GM23248 (cell line): ENCODE measurements around the gene PDSS2. TPM values are rescaled to one million over a fixed set of nuclear protein-coding genes. Genes with fewer than 3 reads are reported as not detected.

Experiments used
- DNase-seq: peaks from one replicate; pipeline ENCODE4 v3.0.0-alpha.2; 2015
- H2AFZ ChIP-seq: fragments of 200-600 bp; sonication (generic); 2 replicates; pipeline ENCODE4 v1.6.1; 2016; ENCODE audit warnings: antibody characterized with exemption
- H3F3A ChIP-seq: fragments of 200-600 bp; sonication (generic); 2 replicates; pipeline ENCODE4 v1.6.1; 2016; ENCODE audit warnings: mild to moderate bottlenecking, antibody characterized with exemption, mixed run types; ENCODE audit not compliant: insufficient read depth
- H3K27ac ChIP-seq: fragments of 200-600 bp; sonication (generic); 2 replicates; pipeline ENCODE4 v1.5.1; 2016; ENCODE audit warnings: mild to moderate bottlenecking
- H3K27me3 ChIP-seq: fragments of 200-600 bp; sonication (generic); replicated peaks from 2 replicates; pipeline ENCODE4 v1.6.1; 2016; ENCODE audit warnings: mild to moderate bottlenecking; ENCODE audit not compliant: insufficient read depth
- H3K36me3 ChIP-seq: fragments of 200-600 bp; sonication (generic); 2 replicates; pipeline ENCODE4 v1.6.1; 2016; ENCODE audit warnings: low read depth, mild to moderate bottlenecking
- H3K4me1 ChIP-seq: fragments of 200-600 bp; sonication (generic); 2 replicates; pipeline ENCODE4 v1.6.1; 2016; ENCODE audit warnings: mild to moderate bottlenecking; ENCODE audit not compliant: insufficient read depth
- H3K4me2 ChIP-seq: fragments of 200-600 bp; sonication (generic); one replicate; pipeline ENCODE4 v1.6.1; 2016; ENCODE audit warnings: mild to moderate bottlenecking; ENCODE audit not compliant: unreplicated experiment
- H3K4me3 ChIP-seq: fragments of 200-600 bp; sonication (generic); 2 replicates; pipeline ENCODE4 v1.5.1; 2016; ENCODE audit warnings: mild to moderate bottlenecking
- H3K79me2 ChIP-seq: fragments of 200-600 bp; sonication (generic); 2 replicates; pipeline ENCODE4 v1.6.1; 2016; ENCODE audit warnings: mild to moderate bottlenecking; ENCODE audit not compliant: insufficient read depth
- H3K9ac ChIP-seq: fragments of 200-600 bp; sonication (generic); 2 replicates; pipeline ENCODE4 v1.6.1; 2016; ENCODE audit warnings: mild to moderate bottlenecking
- H3K9me2 ChIP-seq: fragments of 200-600 bp; sonication (generic); 2 replicates; pipeline ENCODE4 v1.6.1; 2016; ENCODE audit warnings: mixed run types, mild to moderate bottlenecking, moderate library complexity; ENCODE audit not compliant: insufficient read depth
- H3K9me3 ChIP-seq: fragments of 200-600 bp; sonication (generic); one replicate; pipeline ENCODE4 v1.6.1; 2017; ENCODE audit warnings: low read depth
- H4K20me1 ChIP-seq: fragments of 200-600 bp; sonication (generic); 2 replicates; pipeline ENCODE4 v1.6.0; 2016; ENCODE audit not compliant: insufficient read depth
- EZH2 ChIP-seq: fragments of 200-600 bp; sonication (generic); IDR thresholded peaks from 2 replicates; pipeline ENCODE4 v1.6.1; 2018; ENCODE audit warnings: antibody characterized with exemption, mild to moderate bottlenecking; ENCODE audit not compliant: insufficient read depth, poor library complexity, severe bottlenecking
- EZH2phosphoT487 ChIP-seq: fragments of 200-600 bp; sonication (generic); IDR thresholded peaks from 2 replicates; pipeline ENCODE4 v1.6.1; 2018; ENCODE audit warnings: antibody characterized with exemption, moderate library complexity, mild to moderate bottlenecking, low read depth; ENCODE audit not compliant: insufficient read depth
- WGBS, 2 experiments: methylation state at CpG; one replicate each; pipeline ENCODE4 v1.1.6; 2015 to 2017; ENCODE audit warnings: low lambda C conversion rate in 2 of 2, low coverage in 1 of 2; ENCODE audit errors: missing lambda C conversion rate in 2 of 2; 5-methylcytosine and 5-hydroxymethylcytosine counted together
- in situ Hi-C: fragments of 300-500 bp; cut with MboI; formaldehyde crosslinking; loops from 2 replicates; pipeline ENCODE4 v1.15.0; 2020
- polyA plus RNA-seq: library from polyadenylated mRNA; unstranded; fragments of >200 nt; fragmentation: Nextera tagmentation; extraction: Ambion mirVana; gene quantifications from 2 replicates; pipeline ENCODE4 v1.2.1, GENCODE V29; 2016
- total RNA-seq: library from RNA; depleted of rRNA; stranded (reverse); fragments of >200 nt; shearing (Covaris generic); gene quantifications from 2 replicates; pipeline ENCODE4 v1.2.3, GENCODE V29; 2014

Gene PDSS2
- total and polyA plus RNA-seq, 2 experiments from 2014 or later, result 9.9 to 10.3 TPM

DNA sequence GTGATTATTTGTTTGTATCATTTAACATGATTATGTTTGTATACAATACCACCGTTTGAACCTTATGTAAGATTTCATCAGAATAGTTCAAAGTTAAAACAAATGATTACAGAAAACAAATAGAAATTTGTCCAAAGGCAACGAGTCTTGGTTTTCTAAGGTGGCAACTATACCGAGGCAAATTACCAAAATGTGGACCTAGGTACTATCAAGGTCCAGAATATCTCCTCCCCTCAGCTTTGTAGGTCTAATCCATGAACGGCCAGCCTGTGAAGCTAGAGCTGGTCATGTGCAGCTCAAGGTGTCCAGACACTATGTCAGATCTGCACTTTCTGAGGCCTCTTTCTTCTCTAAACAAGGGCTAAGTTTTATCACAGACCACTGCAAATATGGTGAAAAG, 192.4 kb downstream of the PDSS2 start:
- peaks cover 15% of the 10 kb centered on the region for H3F3A ChIP-seq
- WGBS, 2 experiments, result 94 to 95% methylated on average over 4 of the region's 4 CpGs

DNA sequence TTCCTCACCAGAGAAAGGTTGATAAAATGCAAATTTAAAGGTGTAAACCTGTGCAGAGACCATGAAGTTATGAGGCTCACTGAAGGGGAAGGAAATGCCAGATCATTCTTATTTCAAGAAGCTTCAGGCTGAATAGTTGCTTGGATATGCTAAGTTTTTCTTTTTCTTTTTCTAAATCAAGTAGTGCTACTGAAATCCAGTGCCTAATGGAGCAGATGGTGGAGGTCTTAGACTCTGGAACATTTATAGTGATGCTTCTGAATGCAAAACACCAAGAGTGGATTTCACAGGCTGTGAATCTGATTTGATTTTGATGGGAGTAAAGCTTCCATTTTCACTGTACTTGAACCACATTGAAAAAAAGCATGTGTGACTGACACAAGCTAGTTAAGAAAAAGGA, 192.8 kb downstream of the PDSS2 start:
- Histone ChIP-seq H3K27me3 (no peaks in the 10 kb centered on the region), H3K4me3 (no peak overlapping the region), H3K4me2 (no peak overlapping the region), H4K20me1 (no peaks in the 10 kb centered on the region), H3K9me2 (no peaks in the 10 kb centered on the region), H3K79me2 (no peaks in the 10 kb centered on the region), H3K27ac (no peak overlapping the region), H3K9ac (no peak overlapping the region), H3K4me1 (peaks cover 12% of the 10 kb centered on the region), H3K36me3 (no peaks in the 10 kb centered on the region), H2AFZ (no peak overlapping the region), H3K9me3 (no peaks in the 10 kb centered on the region), H3F3A (peaks cover 15% of the 10 kb centered on the region)
- DNase-seq, result no peak
- in situ Hi-C loops, result no loop called here
- TF ChIP-seq EZH2, result no peak

More for the DNA sequence above, 192.4 kb downstream of the PDSS2 start:
- Histone ChIP-seq H3K4me3 (no peak overlapping the region), H3K4me1 (peaks cover 12% of the 10 kb centered on the region), H3K9me3 (no peaks in the 10 kb centered on the region), H3K27me3 (no peaks in the 10 kb centered on the region), H3K79me2 (no peaks in the 10 kb centered on the region), H4K20me1 (no peaks in the 10 kb centered on the region), H3K36me3 (no peaks in the 10 kb centered on the region), H3K4me2 (no peak overlapping the region), H3K9me2 (no peaks in the 10 kb centered on the region), H3K27ac (no peak overlapping the region), H2AFZ (no peak overlapping the region), H3K9ac (no peak overlapping the region)
- DNase-seq, result no peak
- TF ChIP-seq EZH2 (no peak), EZH2phosphoT487 (no peak)
- in situ Hi-C loops, result no loop called here

DNA sequence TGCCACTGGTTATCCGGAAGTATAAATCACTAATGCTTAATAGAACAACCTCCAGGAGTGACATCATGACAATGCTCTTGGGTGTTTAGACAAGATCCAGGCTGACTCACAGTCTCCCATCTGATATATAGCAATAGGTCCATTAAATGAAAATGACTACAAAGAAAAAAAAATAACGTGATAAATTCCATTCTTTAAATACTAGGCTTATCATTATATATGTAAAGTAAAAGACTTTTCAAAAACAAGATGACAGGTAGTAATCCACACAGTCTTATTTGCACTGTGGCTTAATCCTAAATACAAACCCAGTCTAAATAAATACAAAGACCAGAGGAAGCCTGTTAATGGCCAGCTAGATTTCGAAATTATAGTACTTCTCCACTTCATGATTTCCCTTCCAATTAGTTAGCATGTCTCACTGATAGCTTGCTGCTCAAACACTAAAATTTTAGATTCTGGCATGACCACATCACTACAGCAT, 195.0 kb downstream of the PDSS2 start:
- DNase-seq, result peak; percentile 83
- WGBS, 2 experiments, result 40 to 43% methylated on average over 3 of the region's 3 CpGs
- Histone ChIP-seq H3K9me2 (no peaks in the 10 kb centered on the region), H3K4me3 (no peak overlapping the region), H3K4me1 (peaks cover 12% of the 10 kb centered on the region), H3K4me2 (peak overlapping the region; percentile 5), H3K79me2 (no peaks in the 10 kb centered on the region), H3K27me3 (no peaks in the 10 kb centered on the region), H3K9me3 (no peaks in the 10 kb centered on the region), H3K9ac (no peak overlapping the region), H2AFZ (no peak overlapping the region), H3K36me3 (no peaks in the 10 kb centered on the region), H4K20me1 (no peaks in the 10 kb centered on the region), H3F3A (peaks cover 15% of the 10 kb centered on the region), H3K27ac (peak overlapping the region; percentile 17; the same call in 1 of the 2 replicates)
- in situ Hi-C loops, result no loop called here
- no peak for TF ChIP-seq EZH2
- no peak for TF ChIP-seq EZH2phosphoT487

DNA sequence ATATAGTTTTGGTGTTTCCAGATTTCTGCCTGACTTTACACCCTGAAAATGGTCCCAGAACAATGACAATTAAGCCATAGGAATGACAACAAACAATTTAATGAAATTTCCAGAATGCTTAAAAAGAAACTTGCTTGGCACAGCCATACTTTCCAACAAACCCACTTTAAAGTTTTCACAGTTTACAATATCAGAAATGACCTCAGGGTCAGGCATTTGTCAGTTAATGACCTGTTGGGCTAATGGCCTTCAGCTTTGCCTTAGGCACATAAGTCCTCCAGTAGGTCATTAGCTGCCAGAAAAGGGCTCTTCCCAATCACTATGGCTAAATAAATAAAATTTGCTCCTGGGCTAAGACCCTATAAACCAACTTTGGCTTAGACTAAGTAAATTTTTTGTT, 199.4 kb downstream of the PDSS2 start:
- TF ChIP-seq EZH2, result no peak
- no peak for TF ChIP-seq EZH2phosphoT487
- Histone ChIP-seq H3K9me2 (no peaks in the 10 kb centered on the region), H3K9me3 (no peaks in the 10 kb centered on the region), H3K27me3 (no peaks in the 10 kb centered on the region), H3K9ac (no peak overlapping the region), H3K36me3 (no peaks in the 10 kb centered on the region), H3K27ac (no peak overlapping the region), H2AFZ (no peak overlapping the region), H4K20me1 (no peaks in the 10 kb centered on the region), H3F3A (peaks cover 12% of the 10 kb centered on the region), H3K4me2 (no peak overlapping the region), H3K79me2 (no peaks in the 10 kb centered on the region), H3K4me3 (no peak overlapping the region), H3K4me1 (peaks cover 11% of the 10 kb centered on the region)
- DNase-seq, result no peak
- in situ Hi-C loops, result no loop called here

DNA sequence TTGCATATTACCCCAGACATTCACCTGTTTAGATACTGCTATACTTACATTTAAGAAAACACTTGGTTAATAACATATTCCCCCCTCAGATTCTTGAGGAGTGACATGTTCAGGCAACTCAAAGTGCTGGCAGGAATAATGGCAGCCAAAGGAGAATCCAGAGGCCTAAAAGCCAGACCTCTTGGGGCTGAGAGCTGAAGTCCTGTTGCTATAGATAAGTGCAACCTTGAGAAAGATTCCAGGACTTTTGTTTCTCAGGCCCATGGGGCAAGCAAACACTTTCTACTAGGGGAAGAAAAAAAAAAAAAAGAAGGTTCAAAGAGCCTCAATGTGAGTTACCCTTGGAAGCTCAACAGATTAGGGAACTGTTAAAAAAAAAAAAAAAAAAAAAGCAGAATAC, 211.2 kb downstream of the PDSS2 start:
- Histone ChIP-seq H3K27ac (no peak overlapping the region), H3K9me2 (no peaks in the 10 kb centered on the region), H3K27me3 (no peaks in the 10 kb centered on the region), H3F3A (no peaks in the 10 kb centered on the region), H3K4me2 (no peak overlapping the region), H3K9ac (no peak overlapping the region), H4K20me1 (no peaks in the 10 kb centered on the region), H3K4me1 (no peaks in the 10 kb centered on the region), H3K79me2 (no peaks in the 10 kb centered on the region), H3K4me3 (no peak overlapping the region), H3K9me3 (no peaks in the 10 kb centered on the region), H3K36me3 (no peaks in the 10 kb centered on the region), H2AFZ (no peak overlapping the region)
- DNase-seq, result no peak
- TF ChIP-seq EZH2, result no peak
- no peak for TF ChIP-seq EZH2phosphoT487
- in situ Hi-C loops, result no loop called here
